GM12892 (cell line): ENCODE results near the gene TMEM25.

Experiments used
- POLR2A ChIP-seq: IDR thresholded peaks from 2 replicates; pipeline ENCODE4 v1.6.1; 2011; ENCODE audit warnings: low read depth, low read length, control low read depth
- POLR2AphosphoS5 ChIP-seq: IDR thresholded peaks from 2 replicates; pipeline ENCODE4 v1.6.1; 2011; ENCODE audit warnings: low read depth, low read length, control low read depth

GRCh38 chr11:118545533-118545932 is 14.5 kb downstream of the TMEM25 start:
- no peak for TF ChIP-seq POLR2AphosphoS5
- no peak for TF ChIP-seq POLR2A
